ENCODE measurements around the gene NLRP1. TPM values are rescaled to one million over a fixed set of nuclear protein-coding genes. Genes with fewer than 3 reads are reported as not detected.
A peak's percentile ranks its signal among the peaks of the same experiment; 100 is the strongest.

Gene NLRP1
- total RNA-seq, 4 donors from 2014 or later, result 13.8 to 78.3 (median 47.0) TPM

DNA sequence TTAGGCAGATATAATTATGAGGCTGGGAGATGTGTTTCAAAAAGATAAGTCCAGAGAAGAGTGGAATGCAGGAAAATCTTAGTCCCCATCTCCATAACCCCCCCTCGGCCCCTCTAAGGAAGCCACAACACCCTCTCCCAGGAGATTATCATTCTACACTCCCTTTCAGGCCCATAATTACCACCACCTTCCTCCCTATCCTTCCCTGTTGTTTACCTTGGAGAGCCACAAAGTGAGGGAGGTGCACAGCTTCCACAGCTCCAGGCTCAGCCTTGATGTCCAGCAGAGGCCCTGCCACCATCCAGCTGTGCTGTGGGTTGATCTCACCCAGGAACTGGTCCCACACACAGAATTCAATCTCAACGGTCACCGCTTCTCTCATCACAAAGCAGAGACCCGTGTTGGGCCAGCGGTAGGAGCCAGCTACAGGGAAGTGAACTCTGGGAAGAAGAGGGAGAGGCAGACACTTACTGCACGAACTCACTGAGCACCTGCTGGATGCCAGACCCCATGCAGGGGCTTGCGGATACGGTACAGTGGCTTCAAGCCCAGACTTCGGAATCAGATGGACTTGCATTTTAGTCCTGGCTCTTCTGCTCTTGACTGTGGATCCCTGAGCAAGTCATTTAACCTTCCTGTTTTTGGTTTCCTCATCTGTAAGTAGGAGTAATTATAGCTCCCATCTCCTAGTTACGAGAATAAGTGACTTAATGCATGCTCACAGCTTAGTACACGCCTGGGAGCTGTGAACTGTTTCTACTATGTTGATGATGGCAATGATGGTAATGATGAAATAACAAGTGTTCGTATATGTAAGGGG is 53.8 kb downstream of the NLRP1 start:
- intact Hi-C loops (cut with DNase I; ENCODE audit: low total_unique reads), result no loop called here
- Histone ChIP-seq H3K27ac (no peak overlapping the region), H3K4me3 (no peak overlapping the region), H3K4me1 (no peaks in the 10 kb centered on the region), H3K27me3 (no peaks in the 10 kb centered on the region), H3K36me3 (no peaks in the 10 kb centered on the region), H3K9me3 (no peaks in the 10 kb centered on the region)
- DNase-seq, result no peak
- TF ChIP-seq POLR2A (IDR thresholded peaks at IDR 0.05), result no peak
- TF ChIP-seq, protein P1, sequence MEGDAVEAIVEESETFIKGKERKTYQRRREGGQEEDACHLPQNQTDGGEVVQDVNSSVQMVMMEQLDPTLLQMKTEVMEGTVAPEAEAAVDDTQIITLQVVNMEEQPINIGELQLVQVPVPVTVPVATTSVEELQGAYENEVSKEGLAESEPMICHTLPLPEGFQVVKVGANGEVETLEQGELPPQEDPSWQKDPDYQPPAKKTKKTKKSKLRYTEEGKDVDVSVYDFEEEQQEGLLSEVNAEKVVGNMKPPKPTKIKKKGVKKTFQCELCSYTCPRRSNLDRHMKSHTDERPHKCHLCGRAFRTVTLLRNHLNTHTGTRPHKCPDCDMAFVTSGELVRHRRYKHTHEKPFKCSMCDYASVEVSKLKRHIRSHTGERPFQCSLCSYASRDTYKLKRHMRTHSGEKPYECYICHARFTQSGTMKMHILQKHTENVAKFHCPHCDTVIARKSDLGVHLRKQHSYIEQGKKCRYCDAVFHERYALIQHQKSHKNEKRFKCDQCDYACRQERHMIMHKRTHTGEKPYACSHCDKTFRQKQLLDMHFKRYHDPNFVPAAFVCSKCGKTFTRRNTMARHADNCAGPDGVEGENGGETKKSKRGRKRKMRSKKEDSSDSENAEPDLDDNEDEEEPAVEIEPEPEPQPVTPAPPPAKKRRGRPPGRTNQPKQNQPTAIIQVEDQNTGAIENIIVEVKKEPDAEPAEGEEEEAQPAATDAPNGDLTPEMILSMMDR (IDR thresholded peaks at IDR 0.05), result no peak

DNA sequence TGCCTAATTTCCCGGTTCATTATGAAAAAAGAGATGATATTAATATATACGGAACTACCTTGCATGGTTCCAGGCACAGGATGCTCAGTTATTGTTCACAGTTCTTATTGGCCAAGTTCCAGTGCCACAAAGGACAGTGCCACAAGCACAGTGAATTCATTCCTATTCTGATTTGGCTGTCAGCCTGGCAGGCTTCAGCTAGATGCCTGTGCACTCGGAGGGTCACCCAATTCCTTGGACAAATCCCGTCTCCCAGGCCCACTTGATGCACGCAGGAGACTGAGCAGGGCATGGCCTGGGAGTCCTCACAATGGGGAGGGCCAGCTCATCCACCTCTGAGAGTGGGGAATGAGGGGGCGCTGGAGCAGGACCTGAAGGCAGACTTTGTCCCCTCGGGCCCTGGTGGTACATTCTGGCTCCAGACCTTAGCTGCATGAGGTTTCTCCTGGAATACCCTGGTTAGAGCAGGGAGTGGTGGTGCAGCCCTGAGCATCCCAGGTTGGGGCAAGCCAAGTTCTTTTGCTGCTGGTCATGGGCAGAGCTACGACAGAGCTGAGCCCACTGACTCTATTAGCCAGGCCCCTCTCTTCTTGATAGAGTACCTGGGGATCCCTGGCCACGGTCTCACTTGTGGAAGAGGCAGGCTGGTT is 56.6 kb downstream of the NLRP1 start:
- no peaks in the 10 kb centered on the region for H3K4me1 ChIP-seq
- intact Hi-C loops (cut with DNase I; ENCODE audit: low total_unique reads), result no loop called here
- DNase-seq, result no peak
- H3K9me3 ChIP-seq, result no peaks in the 10 kb centered on the region
- no peaks in the 10 kb centered on the region for H3K36me3 ChIP-seq
- H3K27me3 ChIP-seq, result no peaks in the 10 kb centered on the region
- H3K27ac ChIP-seq, result peak overlapping the region; percentile 44 to 76
- no peak overlapping the region for H3K4me3 ChIP-seq
- TF ChIP-seq, protein P1 (IDR thresholded peaks at IDR 0.05), result no peak
- no peak for TF ChIP-seq POLR2A (IDR thresholded peaks at IDR 0.05)

DNA sequence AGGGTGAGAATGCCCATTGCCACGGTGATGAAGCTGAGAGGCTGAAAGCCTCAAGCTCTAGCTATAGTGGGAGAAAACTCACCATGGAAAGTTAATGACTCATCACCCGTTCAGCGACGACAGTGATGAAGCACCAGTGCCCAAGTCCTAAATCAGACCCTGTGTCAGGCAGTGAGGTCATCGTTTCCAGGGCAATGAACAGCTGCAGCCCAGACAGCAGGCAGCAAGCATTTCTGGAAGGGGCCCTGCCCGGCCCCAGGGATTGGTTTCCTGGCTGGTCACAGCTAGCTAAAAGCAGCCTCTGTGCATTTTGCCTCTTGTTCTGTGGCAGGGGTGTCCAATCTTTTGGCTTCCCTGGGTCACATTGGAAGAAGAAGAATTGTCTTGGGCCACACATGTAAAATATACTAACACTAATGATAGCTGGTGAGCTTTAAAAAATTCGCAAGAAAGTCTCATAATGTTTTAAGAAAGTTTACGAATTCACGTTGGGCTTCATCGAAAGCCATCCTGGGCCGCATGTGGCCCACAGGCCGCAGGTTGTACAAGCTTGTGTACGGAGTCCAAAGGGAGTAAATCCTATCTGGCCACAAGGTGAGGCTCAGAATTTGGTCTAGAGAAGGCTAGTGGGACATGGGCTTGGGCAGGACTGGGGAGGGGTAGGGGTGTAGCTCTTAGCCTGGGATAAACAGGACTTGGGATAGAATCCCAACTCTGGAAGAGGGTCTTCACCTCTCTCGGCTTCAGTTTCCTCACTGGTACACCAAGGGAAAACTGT is 57.3 kb downstream of the NLRP1 start:
- peak; percentile 74 to 85 for DNase-seq
- no peak overlapping the region for H3K4me3 ChIP-seq

DNA sequence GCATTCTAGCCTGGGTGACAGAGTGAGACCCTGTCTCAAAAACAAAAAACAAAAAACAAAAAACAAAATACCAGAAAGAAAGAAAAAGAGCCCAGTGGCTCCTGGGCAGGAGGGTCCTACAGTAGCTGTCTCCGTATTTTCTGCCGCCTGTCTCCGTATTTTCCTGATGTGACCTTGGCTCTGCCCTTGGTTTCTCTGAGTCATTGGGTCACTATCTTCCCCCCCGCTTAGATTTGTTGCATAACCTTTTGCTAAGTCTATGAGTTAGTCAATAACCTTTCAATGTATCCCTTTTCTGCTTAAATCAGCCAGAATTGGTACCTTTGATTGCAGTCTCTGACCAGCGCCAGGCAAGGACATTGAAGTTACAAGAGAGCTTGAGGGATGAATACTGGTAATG is 61.1 kb downstream of the NLRP1 start:
- Histone ChIP-seq H3K4me1 (no peaks in the 10 kb centered on the region), H3K9me3 (no peaks in the 10 kb centered on the region), H3K27ac (no peak overlapping the region), H3K27me3 (no peaks in the 10 kb centered on the region), H3K36me3 (no peaks in the 10 kb centered on the region), H3K4me3 (no peak overlapping the region)
- intact Hi-C loops (cut with DNase I; ENCODE audit: low total_unique reads), result no loop called here
- no peak for DNase-seq
- TF ChIP-seq, protein P1 (IDR thresholded peaks at IDR 0.05), result no peak
- no peak for TF ChIP-seq POLR2A (IDR thresholded peaks at IDR 0.05)

More for the DNA sequence above, 57.3 kb downstream of the NLRP1 start:
- no peak for TF ChIP-seq POLR2A (IDR thresholded peaks at IDR 0.05)
- TF ChIP-seq, protein P1 (IDR thresholded peaks at IDR 0.05), result no peak
- H3K4me1 ChIP-seq, result no peaks in the 10 kb centered on the region
- H3K36me3 ChIP-seq, result no peaks in the 10 kb centered on the region
- intact Hi-C loops (cut with DNase I; ENCODE audit: low total_unique reads), result no loop called here
- no peaks in the 10 kb centered on the region for H3K9me3 ChIP-seq
- H3K27ac ChIP-seq, result peak overlapping the region; percentile 70 to 76
- no peaks in the 10 kb centered on the region for H3K27me3 ChIP-seq

Measured in uterus (tissue), 4 donors.